Measurements from ENCODE around the gene TTLL8.

The TTLL8 gene

GRCh38 chr22:50061141-50061823 lies 3.2 kb upstream of the TTLL8 start:
- no peak for DNase-seq

- no peak for DNase-seq
These were observed 2.5 kb upstream of the TTLL8 start for GRCh38 chr22:50060441-50061140.

- no peak for DNase-seq
These were observed 1.8 kb upstream of the TTLL8 start for GRCh38 chr22:50059881-50060262.

- DNase-seq: peak; percentile 34
These were observed 1.1 kb upstream of the TTLL8 start for GRCh38 chr22:50058906-50059880.

- DNase-seq: no peak
These were observed 629 bp downstream of the TTLL8 start for GRCh38 chr22:50057278-50058060.

GRCh38 chr22:50056214-50056972 lies 1.7 kb downstream of the TTLL8 start:
- no peak for DNase-seq

GRCh38 chr22:50053861-50054260 lies 4.2 kb downstream of the TTLL8 start:
- DNase-seq: no peak

GRCh38 chr22:50051930-50052329 lies 6.2 kb downstream of the TTLL8 start:
- DNase-seq: no peak

GRCh38 chr22:50049299-50050195 lies 8.6 kb downstream of the TTLL8 start:
- no peak for DNase-seq

- DNase-seq: no peak
These were observed 9.3 kb downstream of the TTLL8 start for GRCh38 chr22:50048836-50049235.

- no peak for DNase-seq
These were observed 9.9 kb downstream of the TTLL8 start for GRCh38 chr22:50048061-50048765.

- no peak for DNase-seq
These were observed 10.8 kb downstream of the TTLL8 start for GRCh38 chr22:50047346-50047745.

GRCh38 chr22:50046481-50047245 lies 11.4 kb downstream of the TTLL8 start:
- no peak for DNase-seq

GRCh38 chr22:50046019-50046415 lies 12.1 kb downstream of the TTLL8 start:
- DNase-seq: no peak

GRCh38 chr22:50045211-50046018 lies 12.7 kb downstream of the TTLL8 start:
- DNase-seq: no peak

- no peak for DNase-seq
These were observed 13.5 kb downstream of the TTLL8 start for GRCh38 chr22:50044485-50045118.

- no peak for DNase-seq
These were observed 16.6 kb downstream of the TTLL8 start for GRCh38 chr22:50041361-50042065.
